Glutamatergic neuron (in vitro differentiated cells): ENCODE results near the gene PTH2. TPM values are rescaled to one million over a fixed set of nuclear protein-coding genes. Genes with fewer than 3 reads are reported as not detected.

Source experiments
- DNase-seq: peaks from one replicate; pipeline ENCODE4 v3.0.0; 2022
- H3K27ac Mint-ChIP-seq: one replicate; pipeline ENCODE4 v1.8.0; 2020; ENCODE audit warnings: mild to moderate bottlenecking, mixed read lengths, inconsistent platforms; ENCODE audit not compliant: unreplicated experiment
- H3K27me3 Mint-ChIP-seq: one replicate; pipeline ENCODE4 v1.8.0; 2020; ENCODE audit warnings: mild to moderate bottlenecking, moderate library complexity, mixed read lengths, inconsistent platforms; ENCODE audit not compliant: unreplicated experiment
- H3K36me3 Mint-ChIP-seq: one replicate; pipeline ENCODE4 v1.8.0; 2020; ENCODE audit warnings: mild to moderate bottlenecking, mixed read lengths, inconsistent platforms; ENCODE audit not compliant: unreplicated experiment
- H3K4me1 Mint-ChIP-seq: one replicate; pipeline ENCODE4 v1.8.0; 2020; ENCODE audit warnings: mild to moderate bottlenecking, low read depth, mixed read lengths, inconsistent platforms; ENCODE audit not compliant: unreplicated experiment
- H3K4me3 Mint-ChIP-seq: one replicate; pipeline ENCODE4 v1.8.0; 2020; ENCODE audit warnings: mild to moderate bottlenecking, mixed read lengths, inconsistent platforms; ENCODE audit not compliant: unreplicated experiment
- H3K9me3 Mint-ChIP-seq: one replicate; pipeline ENCODE4 v1.8.0; 2020; ENCODE audit warnings: mild to moderate bottlenecking, moderate library complexity, mixed read lengths, inconsistent platforms; ENCODE audit not compliant: unreplicated experiment
- total RNA-seq: library from RNA; stranded (reverse); fragmentation: NEBNext Ultra II Directional; extraction: Animal tissue kit (Norgen Biotek cat#: 25700); gene quantifications from one replicate; pipeline ENCODE4 v1.2.1, GENCODE V29; 2021; ENCODE audit not compliant: unreplicated experiment
- TF ChIP-seq, protein P1 (sequence below): fragments of 200-600 bp; sonication (generic); IDR thresholded peaks from one replicate; pipeline ENCODE4 v1.5.0; 2021; ENCODE audit not compliant: partially characterized antibody, unreplicated experiment

The PTH2 gene
- total RNA-seq, 1 donor from 2014 or later: 2.5 TPM

- Mint-ChIP-seq H3K4me3 (no peak overlapping the region), H3K27ac (no peak overlapping the region), H3K27me3 (peaks cover 2% of the 10 kb centered on the region), H3K4me1 (peaks cover 15% of the 10 kb centered on the region), H3K36me3 (no peaks in the 10 kb centered on the region), H3K9me3 (peaks cover 5% of the 10 kb centered on the region)
- TF ChIP-seq, protein P1, sequence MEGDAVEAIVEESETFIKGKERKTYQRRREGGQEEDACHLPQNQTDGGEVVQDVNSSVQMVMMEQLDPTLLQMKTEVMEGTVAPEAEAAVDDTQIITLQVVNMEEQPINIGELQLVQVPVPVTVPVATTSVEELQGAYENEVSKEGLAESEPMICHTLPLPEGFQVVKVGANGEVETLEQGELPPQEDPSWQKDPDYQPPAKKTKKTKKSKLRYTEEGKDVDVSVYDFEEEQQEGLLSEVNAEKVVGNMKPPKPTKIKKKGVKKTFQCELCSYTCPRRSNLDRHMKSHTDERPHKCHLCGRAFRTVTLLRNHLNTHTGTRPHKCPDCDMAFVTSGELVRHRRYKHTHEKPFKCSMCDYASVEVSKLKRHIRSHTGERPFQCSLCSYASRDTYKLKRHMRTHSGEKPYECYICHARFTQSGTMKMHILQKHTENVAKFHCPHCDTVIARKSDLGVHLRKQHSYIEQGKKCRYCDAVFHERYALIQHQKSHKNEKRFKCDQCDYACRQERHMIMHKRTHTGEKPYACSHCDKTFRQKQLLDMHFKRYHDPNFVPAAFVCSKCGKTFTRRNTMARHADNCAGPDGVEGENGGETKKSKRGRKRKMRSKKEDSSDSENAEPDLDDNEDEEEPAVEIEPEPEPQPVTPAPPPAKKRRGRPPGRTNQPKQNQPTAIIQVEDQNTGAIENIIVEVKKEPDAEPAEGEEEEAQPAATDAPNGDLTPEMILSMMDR: no peak
- no peak for DNase-seq
Observed at GRCh38 chr19:49396738-49397505, 26.3 kb downstream of the PTH2 start.

DNA sequence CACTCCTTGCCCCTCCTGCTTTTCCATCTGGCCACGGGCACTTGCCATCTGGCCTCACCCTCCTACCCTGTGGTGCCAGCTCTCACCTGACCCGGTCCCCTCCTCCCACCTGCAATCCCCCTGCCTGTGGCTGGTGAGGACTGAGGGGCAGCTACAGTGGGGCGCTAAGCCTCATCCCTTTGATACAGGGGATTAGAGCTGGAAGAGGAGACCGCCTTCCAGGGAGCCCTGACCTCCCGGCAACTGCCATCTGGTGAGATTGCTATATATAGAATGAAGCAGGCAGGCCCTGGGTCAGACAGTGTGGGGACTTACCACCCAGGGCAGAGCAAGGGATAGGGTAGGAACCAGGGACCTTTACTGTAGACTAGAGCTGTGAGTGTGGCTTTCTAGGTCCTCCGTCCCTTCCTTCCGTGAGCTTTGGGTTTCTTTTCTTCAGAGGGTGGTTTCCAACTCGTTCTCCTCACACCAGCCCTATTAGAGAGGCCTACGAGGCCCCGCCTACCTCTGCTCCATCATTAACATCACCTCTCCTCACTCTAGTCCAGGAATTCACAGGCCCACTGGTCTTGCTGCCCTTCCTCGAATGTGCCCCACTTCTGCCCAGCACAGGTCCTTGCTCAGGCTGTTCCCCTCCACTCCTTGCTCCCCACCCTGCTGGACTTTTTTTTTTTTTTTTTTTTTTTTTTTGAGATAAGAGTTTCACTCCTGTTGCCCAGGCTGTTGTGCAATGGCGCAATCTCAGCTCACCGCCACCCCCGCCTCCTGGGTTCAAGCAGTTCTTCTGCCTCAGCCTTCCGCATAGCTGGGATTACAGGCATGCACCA is 27.4 kb downstream of the PTH2 start:
- Mint-ChIP-seq H3K36me3 (no peaks in the 10 kb centered on the region), H3K27ac (peak overlapping the region; percentile 22), H3K9me3 (peaks cover 3% of the 10 kb centered on the region), H3K27me3 (peaks cover 2% of the 10 kb centered on the region), H3K4me3 (no peak overlapping the region), H3K4me1 (peaks cover 16% of the 10 kb centered on the region)
- TF ChIP-seq, protein P1: no peak
- DNase-seq: no peak

- H3K9me3 Mint-ChIP-seq: peaks cover 6% of the 10 kb centered on the region
- H3K36me3 Mint-ChIP-seq: peaks cover 4% of the 10 kb centered on the region
- peaks cover 2% of the 10 kb centered on the region for H3K27me3 Mint-ChIP-seq
- no peak for DNase-seq
- no peak overlapping the region for H3K4me3 Mint-ChIP-seq
- peaks cover 16% of the 10 kb centered on the region for H3K4me1 Mint-ChIP-seq
- H3K27ac Mint-ChIP-seq: no peak overlapping the region
- TF ChIP-seq, protein P1: no peak
Observed at GRCh38 chr19:49393881-49394280, 29.4 kb downstream of the PTH2 start.

- Mint-ChIP-seq H3K9me3 (peaks cover 9% of the 10 kb centered on the region), H3K27ac (peak overlapping the region; percentile 67), H3K27me3 (peaks cover 8% of the 10 kb centered on the region), H3K36me3 (peaks cover 9% of the 10 kb centered on the region), H3K4me3 (peak overlapping the region; percentile 4), H3K4me1 (peaks cover 10% of the 10 kb centered on the region)
- TF ChIP-seq, protein P1: peak; percentile 80
- DNase-seq: peak; percentile 88
Observed at GRCh38 chr19:49391581-49392399, 31.5 kb downstream of the PTH2 start.
